NCI-H146 treated with DMSO at 0.1 percent for 48 hours (cell line): ENCODE results near the gene EID3.

ENCODE experiments used
- DNase-seq: peaks from one replicate; lab custom pipeline; 2025; ENCODE audit not compliant: unreplicated experiment; lab: John Stamatoyannopoulos, UW

Gene EID3

DNA sequence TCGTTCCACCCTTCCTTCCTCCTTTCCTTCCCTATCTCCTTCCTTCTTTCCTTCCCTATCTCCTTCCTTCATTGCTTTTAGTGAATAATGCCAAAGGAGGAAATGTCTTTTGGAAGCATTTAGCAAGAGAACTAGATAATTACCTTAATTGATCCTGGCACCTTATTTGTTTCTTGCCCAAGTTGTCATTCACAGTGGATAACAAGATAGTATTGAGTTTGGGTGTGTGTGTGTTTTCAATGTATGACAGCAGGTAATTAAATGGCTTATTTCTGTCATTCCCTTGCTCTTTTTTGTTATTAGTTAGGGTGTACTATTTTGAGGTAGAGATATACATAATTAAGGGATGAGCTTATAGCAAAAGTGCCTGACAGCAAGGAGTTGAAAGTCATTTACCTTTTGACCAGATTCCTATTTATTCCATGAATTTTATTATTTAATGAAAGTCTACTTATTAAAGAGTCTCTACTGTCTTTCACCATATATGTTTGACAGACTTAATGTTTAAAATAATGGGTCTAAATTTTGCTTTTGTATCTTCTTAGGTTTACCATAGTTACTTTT lies 30.2 kb downstream of the EID3 start:
- no peak for DNase-seq

DNA sequence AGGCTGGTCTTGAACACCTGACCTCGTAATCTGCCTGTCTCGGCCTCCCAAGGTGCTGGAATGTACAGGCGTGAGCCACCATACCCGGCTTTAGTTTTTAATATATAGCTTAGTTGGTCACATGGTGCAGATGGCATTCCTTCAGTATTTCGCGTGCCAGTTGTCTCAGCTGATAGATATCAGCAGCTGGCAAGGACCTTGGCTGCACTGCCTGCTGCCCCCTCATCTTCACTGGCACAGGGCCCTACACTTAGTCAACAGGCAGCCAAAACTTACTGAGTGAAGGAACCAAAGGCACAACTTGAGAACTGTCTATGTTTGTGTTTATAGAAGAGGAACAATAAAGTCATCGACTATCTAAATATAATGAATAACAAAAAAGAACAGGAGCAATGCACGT lies 31.0 kb downstream of the EID3 start:
- no peak for DNase-seq

DNA sequence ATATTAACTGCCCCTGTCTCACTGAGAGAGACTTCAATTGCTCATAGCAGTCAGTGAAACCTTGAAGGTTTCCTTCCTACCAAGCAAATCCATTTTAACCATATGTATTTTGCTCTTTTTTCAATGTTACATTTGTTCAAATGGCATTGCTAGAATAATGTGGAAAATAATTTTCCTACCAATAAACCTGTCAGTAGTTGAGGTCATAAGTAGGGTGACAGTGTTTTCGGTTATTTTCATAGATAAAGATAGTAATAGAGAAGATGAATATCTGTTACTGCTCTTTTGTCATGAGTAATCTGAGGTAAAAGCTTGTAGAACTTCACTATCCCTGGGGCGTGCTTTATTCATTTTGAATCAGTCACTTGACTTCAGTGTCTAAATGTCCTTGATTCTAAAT lies 32.6 kb downstream of the EID3 start:
- DNase-seq: no peak

DNA sequence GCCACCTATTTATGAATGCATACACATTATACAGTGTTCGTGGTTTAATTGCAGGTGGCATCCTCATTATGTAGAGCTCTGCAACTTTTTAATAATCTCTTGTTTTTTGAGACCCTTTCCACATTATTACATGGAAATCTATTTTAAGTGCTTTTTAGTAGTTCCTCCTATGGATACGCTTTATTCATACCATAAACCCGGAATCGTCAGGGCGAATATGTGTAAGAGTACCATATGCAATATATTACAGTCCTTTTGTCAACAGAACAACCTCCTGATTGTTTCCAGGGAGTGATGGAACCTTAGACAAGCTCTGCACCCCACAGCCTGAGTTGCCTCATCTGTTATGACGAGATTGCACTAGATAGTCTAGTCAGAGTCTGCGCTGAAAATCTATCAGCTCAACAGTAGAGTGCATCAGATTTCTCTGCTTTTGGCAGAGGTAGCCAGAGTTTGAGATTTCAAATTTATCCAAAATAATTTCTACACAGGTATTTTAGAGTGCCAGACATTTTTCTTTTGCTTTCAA lies 33.6 kb downstream of the EID3 start:
- DNase-seq: no peak

DNA sequence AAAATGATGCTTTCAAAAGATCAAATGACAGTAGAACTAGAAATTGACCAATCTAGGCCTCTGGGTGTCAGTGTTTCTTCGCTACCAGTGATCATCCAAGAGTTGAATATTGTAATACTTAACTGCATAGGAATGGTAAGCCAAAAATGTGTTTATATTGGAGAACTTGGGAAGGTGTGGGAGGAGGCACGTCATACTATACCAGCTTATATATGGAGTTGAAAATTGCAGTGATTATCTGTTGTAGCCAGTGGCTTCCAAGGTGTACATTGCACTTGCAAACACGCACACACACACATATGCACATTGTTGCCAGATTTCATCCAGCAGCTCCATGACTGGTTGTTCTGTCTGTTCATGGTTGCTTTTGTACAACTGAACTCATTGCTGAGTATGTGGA lies 36.1 kb downstream of the EID3 start:
- no peak for DNase-seq

DNA sequence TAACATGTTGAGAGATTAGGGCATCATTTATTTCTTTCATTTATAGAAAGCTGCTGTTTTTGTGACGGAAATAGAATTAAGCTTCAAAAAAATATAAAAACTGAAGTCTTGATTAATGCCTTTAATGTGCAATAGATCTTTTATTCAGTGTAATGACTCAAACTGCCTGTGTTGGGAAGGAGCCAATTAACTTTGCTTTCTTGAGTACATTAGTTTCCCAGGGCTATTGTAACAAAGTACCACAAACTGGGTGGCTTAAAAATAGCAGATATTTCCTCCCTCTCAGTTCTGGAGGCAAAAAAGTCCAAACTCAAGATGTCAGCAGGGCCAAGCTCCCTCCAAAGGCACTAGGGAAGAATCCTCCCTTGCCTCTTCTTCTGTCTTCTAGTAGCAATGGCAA lies 36.6 kb downstream of the EID3 start:
- DNase-seq: no peak

DNA sequence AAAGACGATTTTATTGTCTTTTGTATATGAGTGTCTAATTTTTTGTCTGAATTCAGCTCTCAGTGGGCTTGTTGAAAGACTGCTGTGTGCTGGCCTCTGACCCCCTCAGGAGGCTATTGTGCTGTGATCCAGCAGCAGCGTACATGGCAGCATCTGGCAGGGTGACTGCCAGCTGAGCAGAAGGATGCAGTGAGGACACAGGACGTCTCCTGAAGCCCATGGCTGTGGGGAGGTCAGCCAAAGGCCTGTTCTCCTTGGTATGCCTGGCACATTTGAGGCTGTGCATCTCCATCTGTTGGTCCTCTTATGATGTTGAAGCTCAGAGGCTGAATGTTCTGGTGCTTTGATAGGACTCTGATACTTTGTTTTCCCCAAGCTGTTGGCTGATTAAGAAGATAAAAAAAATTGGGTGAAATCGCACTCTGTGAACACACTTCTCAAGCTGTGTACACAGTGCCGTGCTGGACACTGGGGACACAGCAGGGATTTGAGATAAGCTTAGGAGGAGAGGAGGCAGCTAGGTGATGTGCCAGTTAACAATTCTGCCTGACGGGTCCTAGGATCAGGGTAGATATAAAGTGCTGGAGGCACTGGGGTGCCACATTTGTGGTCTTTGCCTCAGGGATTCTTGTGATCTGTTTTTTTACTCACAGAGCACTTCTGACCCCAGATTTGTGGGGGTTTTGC lies 37.5 kb downstream of the EID3 start:
- DNase-seq: peak; percentile 92

DNA sequence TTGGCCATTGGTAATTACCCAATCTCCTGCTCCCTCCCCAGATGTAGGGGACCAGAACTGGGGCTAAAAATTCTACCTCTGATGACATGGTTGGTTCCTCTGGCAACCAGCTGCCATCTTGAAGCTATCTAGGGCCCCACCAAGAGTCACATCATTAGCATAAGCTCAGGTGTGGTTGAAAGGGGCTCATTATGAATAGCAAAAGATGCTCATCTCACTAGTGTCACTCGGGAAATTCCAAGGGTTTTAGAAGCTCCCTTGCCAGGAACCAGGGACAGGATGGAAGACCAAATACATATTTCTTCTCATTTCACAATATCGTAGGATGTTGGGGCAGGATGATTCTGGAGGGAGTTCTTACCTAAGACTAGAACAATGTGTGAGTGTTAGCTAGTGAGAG lies 38.6 kb downstream of the EID3 start:
- DNase-seq: no peak

DNA sequence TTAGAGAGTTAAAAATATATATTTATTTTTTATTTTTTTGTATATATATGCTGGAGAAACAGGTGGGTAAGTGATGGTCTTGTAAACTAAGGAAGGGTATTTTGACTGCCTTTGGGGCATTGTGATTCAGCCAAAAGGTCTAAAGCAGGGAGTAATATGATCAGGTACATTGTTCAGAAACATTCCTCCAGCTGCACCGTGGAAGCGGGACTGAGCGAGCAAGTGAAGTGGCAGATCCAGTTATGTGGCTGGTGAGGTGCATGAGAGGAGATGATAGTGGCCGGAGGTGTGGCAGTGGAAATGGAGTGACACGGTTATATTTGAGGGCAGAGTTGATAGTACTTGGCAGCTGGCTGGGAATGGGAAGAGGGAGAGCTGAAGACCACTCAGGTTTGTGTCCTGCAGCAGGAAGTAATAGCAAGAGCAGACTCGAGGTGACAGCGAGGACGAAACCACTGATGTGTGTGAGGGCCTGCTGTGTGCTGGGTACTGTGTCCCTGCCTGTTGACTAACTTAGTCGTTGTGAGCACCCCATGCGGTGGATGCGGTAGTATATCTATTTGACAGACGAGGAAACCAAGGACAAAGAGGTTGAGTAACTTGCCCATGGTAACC lies 39.2 kb downstream of the EID3 start:
- DNase-seq: no peak

DNA sequence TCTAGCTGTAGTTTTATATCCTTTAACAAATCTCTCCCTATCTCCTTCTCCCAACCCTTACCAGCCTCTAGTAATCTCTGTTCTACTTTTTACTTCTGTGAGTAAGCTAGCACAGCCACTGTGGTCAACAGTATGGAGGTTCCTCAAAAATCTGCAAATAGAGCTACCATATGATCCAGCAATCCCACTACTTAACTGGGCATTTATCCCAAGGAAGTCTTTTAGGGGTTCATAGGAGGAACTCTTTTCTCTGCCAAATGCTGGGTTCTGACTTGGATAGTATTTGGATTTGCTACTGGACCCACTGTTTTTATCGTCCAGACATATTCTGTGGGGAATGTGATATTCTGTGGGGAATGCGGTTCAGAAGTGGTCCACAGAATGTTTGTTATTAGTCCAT lies 41.1 kb downstream of the EID3 start:
- no peak for DNase-seq

DNA sequence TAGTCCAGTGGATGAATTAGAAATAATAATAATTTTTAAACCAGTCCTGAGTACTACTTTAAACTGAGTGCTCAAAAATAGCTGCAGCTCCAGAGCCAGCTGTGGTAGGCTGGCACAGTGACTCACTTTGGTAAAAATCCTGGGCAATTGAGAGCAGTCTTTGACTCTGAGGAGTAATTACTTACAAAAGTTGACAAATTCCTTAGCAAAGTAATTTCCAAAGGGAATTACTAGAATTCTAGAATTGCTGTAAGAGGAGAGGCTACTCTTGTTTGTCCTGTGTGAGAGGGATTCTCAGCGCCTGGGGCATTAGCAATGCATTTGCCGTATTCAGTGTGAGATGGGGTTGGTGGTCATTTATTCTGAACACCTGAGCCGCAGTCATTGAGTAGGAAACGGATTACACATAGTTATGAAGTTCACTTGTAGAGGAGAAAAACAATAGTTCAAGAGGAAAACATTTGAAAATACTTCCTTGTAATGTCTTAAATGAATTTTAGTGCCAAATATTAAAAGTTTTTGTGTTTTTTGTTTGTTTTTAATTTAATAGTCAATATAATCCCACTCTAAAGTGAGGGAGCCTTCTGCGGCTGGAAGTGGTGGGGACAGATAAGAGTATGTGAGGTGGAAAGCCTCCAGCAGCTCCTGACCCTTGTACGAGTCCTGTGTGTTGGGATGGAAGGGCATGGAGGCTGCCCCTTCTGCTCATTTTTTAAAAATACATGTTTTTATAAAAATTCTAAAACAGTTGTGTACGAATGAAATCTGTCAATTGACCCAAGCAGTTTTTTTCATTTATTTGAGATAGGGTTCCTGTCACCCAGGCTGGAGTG lies 41.9 kb downstream of the EID3 start:
- no peak for DNase-seq

DNA sequence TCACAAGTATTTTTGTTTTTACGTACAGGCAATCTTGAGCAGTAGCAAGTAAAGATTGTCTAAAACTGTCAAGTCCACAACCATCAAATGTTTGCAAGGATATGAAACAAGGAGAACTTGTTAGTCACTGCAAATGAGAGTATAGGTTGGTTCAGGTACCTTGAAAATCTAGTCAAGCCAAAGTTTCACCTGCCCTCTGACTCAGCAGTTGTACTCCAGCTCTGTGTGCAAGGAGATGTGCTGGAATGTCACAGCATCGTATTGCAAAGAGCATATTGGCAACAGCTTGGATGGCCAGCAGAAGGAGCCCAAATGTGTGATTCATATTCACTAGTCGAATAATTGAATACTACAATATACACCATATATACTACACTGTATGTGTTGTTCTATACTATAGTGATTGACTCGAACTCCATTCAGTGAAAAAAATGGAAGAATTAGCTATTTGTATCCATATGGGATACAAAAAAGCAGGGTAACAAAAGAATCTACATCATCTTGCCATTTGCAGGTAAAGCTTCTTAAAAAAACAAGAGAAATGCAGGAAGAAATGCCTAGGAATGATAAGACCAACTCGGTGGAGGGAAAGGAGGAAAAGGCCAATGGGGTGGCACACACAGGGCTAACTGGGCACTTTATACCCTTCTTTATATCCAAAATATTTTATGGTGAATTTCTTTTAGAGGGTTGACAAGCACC lies 44.0 kb downstream of the EID3 start:
- no peak for DNase-seq

DNA sequence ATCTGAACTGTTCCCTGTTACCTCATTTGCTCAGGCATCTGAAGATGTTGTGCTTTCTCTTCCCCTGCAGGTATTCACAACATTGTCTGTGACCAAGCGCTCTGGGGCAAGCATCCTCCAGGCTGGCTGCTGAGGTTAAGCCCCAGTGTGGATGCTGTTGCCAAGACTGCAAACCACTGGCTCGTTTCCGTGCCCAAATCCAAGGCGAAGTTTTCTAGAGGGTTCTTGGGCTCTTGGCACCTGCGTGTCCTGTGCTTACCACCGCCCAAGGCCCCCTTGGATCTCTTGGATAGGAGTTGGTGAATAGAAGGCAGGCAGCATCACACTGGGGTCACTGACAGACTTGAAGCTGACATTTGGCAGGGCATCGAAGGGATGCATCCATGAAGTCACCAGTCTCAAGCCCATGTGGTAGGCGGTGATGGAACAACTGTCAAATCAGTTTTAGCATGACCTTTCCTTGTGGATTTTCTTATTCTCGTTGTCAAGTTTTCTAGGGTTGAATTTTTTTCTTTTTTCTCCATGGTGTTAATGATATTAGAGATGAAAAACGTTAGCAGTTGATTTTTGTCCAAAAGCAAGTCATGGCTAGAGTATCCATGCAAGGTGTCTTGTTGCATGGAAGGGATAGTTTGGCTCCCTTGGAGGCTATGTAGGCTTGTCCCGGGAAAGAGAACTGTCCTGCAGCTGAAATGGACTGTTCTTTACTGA lies 44.9 kb downstream of the EID3 start:
- no peak for DNase-seq

DNA sequence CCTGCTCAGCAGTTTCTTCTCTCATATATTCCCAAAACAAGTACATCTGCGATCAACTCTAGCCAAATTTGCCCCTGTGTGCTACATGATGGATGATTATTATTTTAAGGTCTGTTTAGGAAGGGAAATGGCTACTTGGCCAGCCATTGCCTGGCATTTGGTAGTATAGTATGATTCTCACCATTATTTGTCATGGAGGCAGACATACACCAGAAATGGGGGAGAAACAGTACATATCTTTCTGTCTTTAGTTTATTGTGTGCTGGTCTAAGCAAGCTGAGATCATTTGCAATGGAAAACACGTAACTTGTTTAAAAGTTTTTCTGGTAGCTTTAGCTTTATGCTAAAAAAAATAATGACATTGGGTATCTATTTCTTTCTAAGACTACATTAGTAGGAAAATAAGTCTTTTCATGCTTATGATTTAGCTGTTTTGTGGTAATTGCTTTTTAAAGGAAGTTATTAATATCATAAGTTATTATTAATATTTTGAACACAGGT lies 45.5 kb downstream of the EID3 start:
- no peak for DNase-seq

DNA sequence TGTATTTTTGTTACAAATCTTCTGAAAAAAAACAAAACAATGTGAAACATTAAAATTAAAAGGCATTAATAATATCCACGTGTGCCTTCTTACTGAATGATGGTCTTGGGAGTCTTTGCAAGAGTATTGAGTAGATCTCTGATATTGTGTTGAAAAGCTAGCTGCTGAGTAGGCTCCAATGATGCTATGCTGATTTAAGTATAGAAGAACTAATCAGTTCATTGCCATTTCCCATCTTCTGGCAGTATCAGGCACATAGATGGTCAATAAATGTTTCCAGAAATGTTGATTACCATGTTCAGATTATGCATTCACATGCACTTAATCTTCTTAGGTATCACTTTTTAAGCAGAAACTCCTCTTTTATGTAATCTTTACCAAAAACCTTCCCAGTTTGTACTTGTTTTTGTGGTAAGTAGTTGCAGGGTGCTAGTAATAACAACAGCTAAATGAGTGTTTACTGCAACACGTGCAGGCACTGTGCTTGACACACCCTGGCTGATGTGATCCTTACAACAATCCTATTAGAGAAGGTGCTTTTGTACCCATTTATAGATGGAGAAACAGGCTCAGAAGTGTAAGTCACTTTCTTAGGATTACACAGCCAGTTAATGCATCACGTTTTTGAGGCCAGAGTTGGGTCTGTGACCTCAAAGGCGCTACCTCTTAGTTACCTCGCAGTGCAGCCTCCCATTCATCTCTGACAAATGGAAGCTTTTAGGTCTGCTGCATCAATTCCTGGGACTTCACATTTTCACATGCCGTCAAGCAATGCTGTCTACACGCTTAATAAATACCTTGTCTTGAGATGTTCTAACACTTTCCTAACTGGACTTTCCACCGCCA lies 46.9 kb downstream of the EID3 start:
- no peak for DNase-seq

DNA sequence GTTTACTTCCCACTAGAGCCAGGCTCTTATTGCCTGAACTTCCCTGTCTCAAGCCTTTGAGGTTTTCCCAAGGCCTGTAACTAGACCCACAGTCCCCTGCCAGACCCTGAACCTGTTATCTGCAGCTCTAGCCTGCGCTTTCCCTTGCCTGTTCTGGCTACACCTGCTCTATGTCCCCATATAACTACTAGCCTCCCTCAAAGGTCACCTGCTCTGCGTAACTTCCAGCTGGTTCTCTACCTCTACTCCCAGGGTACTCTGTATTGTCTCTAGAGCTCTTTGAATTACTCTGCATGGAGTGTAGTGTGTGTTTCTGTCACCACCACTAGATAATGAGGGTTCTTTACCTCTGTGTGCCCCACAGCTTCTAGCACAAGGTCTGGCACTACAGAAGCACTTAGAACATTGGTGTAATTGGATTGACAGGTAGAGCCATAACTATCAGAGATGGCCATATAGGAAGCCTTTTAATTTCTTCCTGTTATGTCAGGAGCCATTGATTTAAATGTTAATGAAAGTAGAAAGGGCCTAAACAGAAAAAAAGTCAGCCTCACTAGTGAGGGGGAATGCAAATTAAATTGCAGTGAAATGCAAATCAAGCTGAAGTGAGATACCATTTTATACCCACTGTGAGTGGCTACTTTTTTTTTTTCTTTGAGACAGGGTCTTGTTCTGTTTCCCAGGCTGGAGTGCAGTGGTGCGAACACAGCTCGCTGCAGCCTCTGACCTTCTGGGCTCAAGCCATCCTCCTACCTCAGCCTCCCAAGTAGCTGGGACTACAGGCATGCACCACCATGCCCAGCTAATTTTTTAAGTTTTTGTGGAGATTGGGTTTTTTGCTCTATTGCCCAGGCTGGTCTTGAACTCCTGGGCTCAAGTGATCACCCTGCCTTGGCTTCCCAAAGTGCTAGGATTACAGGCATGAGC lies 47.8 kb downstream of the EID3 start:
- DNase-seq: no peak

DNA sequence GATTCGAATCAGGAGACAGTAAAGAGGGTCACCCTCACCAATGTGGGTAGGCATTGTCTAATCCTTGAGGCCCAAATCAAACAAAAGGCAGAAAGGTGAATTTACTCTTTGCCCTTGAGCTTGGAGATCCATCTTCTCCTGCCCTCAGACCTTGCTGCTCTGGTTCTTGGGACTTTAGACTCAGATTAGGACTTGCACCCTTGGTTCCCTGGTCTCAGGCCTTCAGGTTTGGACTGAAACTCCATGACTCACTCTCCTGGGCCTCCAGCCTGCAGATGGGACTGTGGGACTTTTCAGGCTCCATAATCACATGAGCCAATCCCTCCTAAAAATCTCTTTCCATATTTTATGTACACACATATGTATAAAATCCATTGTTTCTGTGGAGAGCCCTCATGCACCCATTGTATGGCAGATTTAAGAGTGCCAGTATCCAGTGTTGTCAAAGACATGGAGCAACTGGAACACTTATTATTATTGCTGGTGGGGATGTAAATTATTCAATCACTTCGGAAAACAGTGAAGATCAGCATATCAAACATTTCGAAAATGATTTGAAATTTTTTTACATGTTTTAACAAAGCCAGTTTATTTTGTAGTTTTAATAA lies 48.7 kb downstream of the EID3 start:
- DNase-seq: no peak
